Measurements from ENCODE around the gene BGN. TPM values are rescaled to one million over a fixed set of nuclear protein-coding genes. Genes with fewer than 3 reads are reported as not detected.

The BGN gene
- total and polyA plus RNA-seq, 10 donors = 37.1 to 370 (median 234) TPM

DNA sequence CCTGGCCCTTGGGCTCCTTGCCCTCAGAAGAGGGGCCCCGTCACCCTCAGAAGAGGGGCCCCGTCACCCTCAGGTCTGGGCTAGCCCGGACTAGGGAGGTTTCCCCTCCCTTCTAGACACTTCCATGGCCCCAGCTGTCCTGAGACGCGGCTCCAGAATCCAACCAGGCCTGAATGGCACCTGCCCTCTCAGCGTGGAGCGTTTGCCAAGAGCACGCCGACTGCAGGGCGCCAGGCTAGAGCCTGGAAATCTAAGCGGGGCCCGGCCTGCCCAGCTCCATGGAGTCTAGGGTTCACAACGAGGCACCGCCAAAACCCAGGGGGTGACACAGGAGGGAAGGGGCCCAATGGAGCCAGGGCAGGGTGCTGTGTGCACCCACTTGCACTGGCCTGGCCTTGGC, 14.8 kb downstream of the BGN start:
- TF ChIP-seq POLR2AphosphoS5 (IDR thresholded peaks at IDR 0.05) = peak in 1 of 3 donors; percentile 10
- no peak for TF ChIP-seq POLR2A (IDR thresholded peaks at IDR 0.05)
- no peak overlapping the region for H3K4me3 ChIP-seq
- 82 to 96% (median 86%) methylated on average over 4 to 14 of the region's 14 CpGs for WGBS, 5 donors
- peaks cover 0 to 33% (median 0%) of the 10 kb centered on the region in 7 donors for H3K27me3 ChIP-seq (replicated peaks in 1 of 7)
- DNase-seq = no peak
- peaks cover 0 to 6% (median 0%) of the 10 kb centered on the region in 6 donors for H3K4me1 ChIP-seq
- H3K27ac ChIP-seq = no peak overlapping the region
- intact Hi-C loops (cut with DNase I; ENCODE audit: low total_unique reads) = no loop called here
- H3K9me3 ChIP-seq = no peaks in the 10 kb centered on the region
- no peaks in the 10 kb centered on the region for H3K36me3 ChIP-seq

DNA sequence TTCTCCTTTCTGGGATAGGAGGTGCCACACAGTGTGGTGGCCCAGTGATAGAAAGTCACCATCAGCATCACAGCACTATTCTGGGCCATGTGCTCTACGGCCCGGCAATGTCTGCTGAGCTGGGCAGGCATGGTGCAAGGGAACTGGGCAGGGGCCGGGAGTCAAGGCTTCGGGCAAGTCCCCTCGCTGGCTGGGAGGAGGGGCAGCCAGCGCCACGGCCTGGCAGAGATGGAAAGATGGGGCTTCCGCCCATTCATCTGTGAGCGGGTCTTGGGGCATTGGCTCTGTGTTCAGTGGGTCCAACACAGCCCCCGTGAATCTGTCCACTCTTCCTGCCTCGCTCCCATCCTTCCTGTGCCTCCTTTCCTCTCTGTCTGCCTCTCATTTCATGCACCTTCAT, 15.6 kb downstream of the BGN start:
- Histone ChIP-seq H3K36me3 (no peaks in the 10 kb centered on the region), H3K9me3 (no peaks in the 10 kb centered on the region), H3K4me1 (peaks cover 0 to 6% (median 0%) of the 10 kb centered on the region in 6 donors), H3K27me3 (replicated peaks in 1 of 7) (peaks cover 0 to 39% (median 0%) of the 10 kb centered on the region in 7 donors), H3K4me3 (no peak overlapping the region), H3K27ac (no peak overlapping the region)
- no peak for TF ChIP-seq CTCF (IDR thresholded peaks at IDR 0.05 in 8 of 11, conservative IDR thresholded peaks at IDR 0.05 in 3 of 11)
- TF ChIP-seq POLR2AphosphoS5 (IDR thresholded peaks at IDR 0.05) = no peak
- TF ChIP-seq POLR2A (IDR thresholded peaks at IDR 0.05) = no peak
- intact Hi-C loops (cut with DNase I; ENCODE audit: low total_unique reads) = no loop called here
- 52 to 80% (median 70%) methylated on average over 2 to 11 of the region's 11 CpGs for WGBS, 5 donors
- no peak for DNase-seq

DNA sequence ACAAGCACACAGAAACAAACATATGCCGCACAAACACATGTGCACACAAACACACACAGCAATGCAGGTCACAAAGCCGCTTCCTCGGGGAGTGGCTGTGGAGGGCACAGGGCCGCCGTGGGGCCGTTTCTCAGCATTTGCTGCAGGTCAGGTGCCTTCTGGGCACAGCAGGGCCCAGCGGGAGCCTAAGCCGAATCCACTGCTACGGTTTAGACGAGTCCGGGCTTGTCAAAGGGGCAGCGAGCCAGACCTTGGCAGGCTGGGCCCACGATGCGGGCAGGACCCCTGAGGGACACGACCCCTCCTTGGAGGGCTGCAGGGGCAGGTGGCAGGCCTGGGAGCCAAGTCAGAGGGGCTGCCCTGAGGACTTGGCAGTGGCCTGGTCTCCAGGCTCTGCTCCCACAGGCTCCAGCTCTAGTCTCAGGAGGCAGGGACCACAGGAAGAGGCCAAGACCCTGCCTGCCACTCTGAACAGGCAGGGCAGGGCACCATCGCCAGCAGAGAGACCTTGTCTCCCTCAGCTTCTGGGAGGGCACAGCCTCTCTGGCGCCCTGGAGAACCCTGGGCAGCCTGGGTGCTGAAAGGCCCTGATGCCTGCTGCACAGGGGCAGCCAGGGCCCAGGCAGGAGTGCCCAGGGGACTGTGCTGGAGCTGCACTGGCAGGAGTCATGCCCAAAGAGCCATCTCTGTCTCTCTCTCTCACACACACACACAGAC, 17.2 kb downstream of the BGN start:
- intact Hi-C loops (cut with DNase I; ENCODE audit: low total_unique reads) = no loop called here
- no peaks in the 10 kb centered on the region for H3K36me3 ChIP-seq
- WGBS, 5 donors = 75 to 79% (median 76%) methylated on average over 14 to 17 of the region's 17 CpGs; no CpG with 5 or more reads in 1 of the 5 donors
- H3K27me3 ChIP-seq (replicated peaks in 1 of 7) = peaks cover 0 to 41% (median 8%) of the 10 kb centered on the region in 7 donors
- no peaks in the 10 kb centered on the region for H3K9me3 ChIP-seq
- H3K4me1 ChIP-seq = peaks cover 0 to 6% (median 0%) of the 10 kb centered on the region in 6 donors
- DNase-seq = no peak
- no peak overlapping the region for H3K4me3 ChIP-seq
- H3K27ac ChIP-seq = no peak overlapping the region
- no peak for TF ChIP-seq POLR2A (IDR thresholded peaks at IDR 0.05)
- TF ChIP-seq POLR2AphosphoS5 (IDR thresholded peaks at IDR 0.05) = peak in 1 of 3 donors; percentile 65

DNA sequence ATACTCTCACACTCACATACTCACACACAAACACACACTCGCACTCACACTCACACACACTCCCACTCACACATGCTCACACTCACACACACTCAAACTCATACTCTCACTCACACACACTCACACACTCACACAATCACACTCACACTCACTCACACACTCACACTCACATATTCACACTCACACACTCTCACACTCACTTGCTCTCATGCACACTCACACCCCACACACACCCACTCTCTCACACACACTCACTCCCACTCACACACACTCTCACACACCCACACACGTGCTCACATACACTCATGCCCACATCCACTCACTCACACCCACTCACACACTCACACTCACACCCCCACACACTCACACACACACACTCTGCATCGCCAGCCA, 17.7 kb downstream of the BGN start:
- Histone ChIP-seq H3K36me3 (no peaks in the 10 kb centered on the region), H3K4me3 (no peak overlapping the region), H3K4me1 (peaks cover 0 to 3% (median 0%) of the 10 kb centered on the region in 6 donors), H3K27ac (no peak overlapping the region), H3K9me3 (no peaks in the 10 kb centered on the region), H3K27me3 (replicated peaks in 1 of 7) (peaks cover 0 to 41% (median 13%) of the 10 kb centered on the region in 7 donors)
- DNase-seq = no peak
- 59 to 64% (median 63%) methylated on average over 3 of the region's 3 CpGs for WGBS, 5 donors
- intact Hi-C loops (cut with DNase I; ENCODE audit: low total_unique reads) = no loop called here
- no peak for TF ChIP-seq POLR2A (IDR thresholded peaks at IDR 0.05)
- no peak for TF ChIP-seq CTCF (IDR thresholded peaks at IDR 0.05 in 8 of 11, conservative IDR thresholded peaks at IDR 0.05 in 3 of 11)
- TF ChIP-seq POLR2AphosphoS5 (IDR thresholded peaks at IDR 0.05) = no peak

DNA sequence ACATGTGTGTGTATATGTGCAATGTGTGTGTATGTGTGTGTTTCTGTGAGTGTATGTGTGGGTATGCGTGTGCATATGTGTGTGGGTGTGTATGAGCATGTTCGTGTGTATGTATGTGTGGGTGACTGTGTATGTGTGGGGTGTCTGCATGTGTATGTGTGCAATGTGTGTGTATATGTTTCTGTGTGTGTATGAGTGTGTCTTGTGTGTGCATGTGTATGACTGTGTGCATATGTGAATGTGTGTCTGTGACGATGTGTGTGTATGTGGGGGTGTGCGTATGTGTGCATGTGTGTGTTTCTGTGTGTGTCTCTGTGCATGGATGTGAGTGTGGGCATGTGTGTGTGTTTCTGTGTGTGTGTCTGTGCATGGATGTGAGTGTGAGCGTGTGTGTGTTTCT, 18.5 kb downstream of the BGN start:
- Histone ChIP-seq H3K4me3 (no peak overlapping the region), H3K9me3 (no peaks in the 10 kb centered on the region), H3K27me3 (replicated peaks in 1 of 7) (peaks cover 0 to 43% (median 20%) of the 10 kb centered on the region in 7 donors), H3K27ac (no peak overlapping the region), H3K4me1 (peaks cover 0 to 4% (median 0%) of the 10 kb centered on the region in 6 donors), H3K36me3 (no peaks in the 10 kb centered on the region)
- WGBS, 5 donors = 68 to 80% (median 74%) methylated on average over 1 to 5 of the region's 5 CpGs
- no peak for DNase-seq
- no peak for TF ChIP-seq POLR2AphosphoS5 (IDR thresholded peaks at IDR 0.05)
- TF ChIP-seq CTCF (IDR thresholded peaks at IDR 0.05 in 8 of 11, conservative IDR thresholded peaks at IDR 0.05 in 3 of 11) = no peak
- no peak for TF ChIP-seq POLR2A (IDR thresholded peaks at IDR 0.05)
- intact Hi-C loops (cut with DNase I; ENCODE audit: low total_unique reads) = no loop called here

Data from spleen (tissue), 11 donors.